ENCODE measurements around the gene EIF4G1.

GRCh38 chr3:184380627-184381260 is 66.3 kb downstream of the EIF4G1 start:
- TF ChIP-seq CTCF (IDR thresholded peaks at IDR 0.05), result no peak
- no peak for TF ChIP-seq POLR2AphosphoS5 (IDR thresholded peaks at IDR 0.05)
- TF ChIP-seq EP300 (IDR thresholded peaks at IDR 0.05; ENCODE audit: low read depth), result no peak
- TF ChIP-seq POLR2A (IDR thresholded peaks at IDR 0.05), result no peak
